Stomach (tissue), 4 donors: ENCODE results near the gene CRACR2B.

Source experiments
- POLR2A ChIP-seq, 4 donors: fragments of 450-650 bp; IDR thresholded peaks; one replicate each; pipeline ENCODE4 v1.6.1; 2016; ENCODE audit warnings: antibody characterized with exemption in 4 of 4, control low read depth in 2 of 4, mild to moderate bottlenecking in 1 of 4, moderate library complexity in 1 of 4
- POLR2AphosphoS5 ChIP-seq, 3 donors: sonication (generic); formaldehyde crosslinking; IDR thresholded peaks; one replicate each; pipeline ENCODE4 v1.6.1; 2016; ENCODE audit warnings: antibody characterized with exemption in 3 of 3
- TF ChIP-seq, protein P1 (sequence below), 7 experiments: fragments of 450-650 bp in 4 of 7; fragments of 200-600 bp in 3 of 7; sonication (generic) in 3 of 7; IDR thresholded peaks; one replicate each; pipeline ENCODE4 v1.5.1; 2016 to 2019; ENCODE audit warnings: antibody characterized with exemption in 7 of 7, control low read depth in 2 of 7, mild to moderate bottlenecking in 1 of 7

DNA sequence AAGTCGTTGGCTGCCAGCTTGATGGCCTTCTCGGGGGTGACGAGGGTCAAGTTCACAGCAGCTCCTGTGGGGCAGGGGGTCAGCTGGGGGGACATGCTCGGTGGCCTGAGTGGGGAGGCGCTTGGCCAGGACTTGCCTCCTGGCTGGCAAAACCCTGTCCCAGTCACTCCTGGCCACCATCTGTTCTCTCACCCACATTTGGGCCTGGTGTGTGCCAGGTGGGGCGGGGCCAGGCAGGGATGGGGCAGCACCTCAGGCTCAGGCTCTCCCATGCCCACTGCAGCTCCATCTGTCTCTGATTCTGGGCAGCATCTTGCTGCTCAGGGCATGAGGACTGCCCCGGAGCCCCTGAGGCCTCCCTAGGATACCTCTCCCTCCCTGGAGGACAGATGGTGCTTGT lies 34.2 kb upstream of the CRACR2B start:
- TF ChIP-seq POLR2A (IDR thresholded peaks at IDR 0.05) (no peak), POLR2AphosphoS5 (IDR thresholded peaks at IDR 0.05) (no peak)
- TF ChIP-seq, protein P1, sequence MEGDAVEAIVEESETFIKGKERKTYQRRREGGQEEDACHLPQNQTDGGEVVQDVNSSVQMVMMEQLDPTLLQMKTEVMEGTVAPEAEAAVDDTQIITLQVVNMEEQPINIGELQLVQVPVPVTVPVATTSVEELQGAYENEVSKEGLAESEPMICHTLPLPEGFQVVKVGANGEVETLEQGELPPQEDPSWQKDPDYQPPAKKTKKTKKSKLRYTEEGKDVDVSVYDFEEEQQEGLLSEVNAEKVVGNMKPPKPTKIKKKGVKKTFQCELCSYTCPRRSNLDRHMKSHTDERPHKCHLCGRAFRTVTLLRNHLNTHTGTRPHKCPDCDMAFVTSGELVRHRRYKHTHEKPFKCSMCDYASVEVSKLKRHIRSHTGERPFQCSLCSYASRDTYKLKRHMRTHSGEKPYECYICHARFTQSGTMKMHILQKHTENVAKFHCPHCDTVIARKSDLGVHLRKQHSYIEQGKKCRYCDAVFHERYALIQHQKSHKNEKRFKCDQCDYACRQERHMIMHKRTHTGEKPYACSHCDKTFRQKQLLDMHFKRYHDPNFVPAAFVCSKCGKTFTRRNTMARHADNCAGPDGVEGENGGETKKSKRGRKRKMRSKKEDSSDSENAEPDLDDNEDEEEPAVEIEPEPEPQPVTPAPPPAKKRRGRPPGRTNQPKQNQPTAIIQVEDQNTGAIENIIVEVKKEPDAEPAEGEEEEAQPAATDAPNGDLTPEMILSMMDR (IDR thresholded peaks at IDR 0.05) = no peak
